ENCODE results near the gene STRADA.

The STRADA gene

DNA sequence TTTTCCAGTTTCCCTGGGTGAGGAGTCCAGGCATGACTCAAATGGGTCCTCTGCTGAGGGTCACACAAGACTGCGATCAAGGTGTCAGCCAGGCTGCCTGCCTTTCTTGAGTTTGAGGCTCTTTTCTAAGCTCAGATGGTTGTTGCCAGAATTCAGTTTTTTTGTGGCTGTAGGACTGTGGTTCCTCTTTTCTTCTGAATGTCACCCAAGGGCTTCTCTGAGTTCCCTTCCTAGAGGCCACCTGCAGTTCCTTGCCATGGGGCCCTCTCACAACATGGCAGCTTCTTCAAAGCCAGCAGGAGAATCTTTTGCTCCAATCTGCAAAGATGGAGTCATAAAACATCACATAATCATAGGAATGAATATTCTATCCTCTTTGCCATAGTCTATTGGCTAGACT, 59.2 kb downstream of the STRADA start:
- no peak for DNase-seq

DNA sequence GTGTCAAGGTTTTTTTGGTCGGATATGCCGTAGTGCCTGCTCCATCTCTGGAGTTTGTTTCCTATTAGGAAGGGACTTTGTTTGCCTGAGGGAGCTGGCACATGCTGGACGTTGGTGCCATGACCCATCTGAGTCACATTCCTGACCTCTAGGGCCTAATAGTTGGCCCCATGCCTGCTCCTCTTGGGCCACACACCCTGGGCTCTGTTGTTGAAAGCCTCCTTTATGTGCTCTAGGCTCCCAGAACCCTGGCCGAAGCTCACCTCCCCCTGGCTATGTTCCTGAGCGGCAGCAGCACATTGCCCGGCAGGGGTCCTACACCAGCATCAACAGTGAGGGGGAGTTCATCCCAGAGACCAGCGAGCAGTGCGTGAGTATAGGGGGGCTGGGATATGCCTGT, 60.1 kb downstream of the STRADA start:
- no peak for DNase-seq

DNA sequence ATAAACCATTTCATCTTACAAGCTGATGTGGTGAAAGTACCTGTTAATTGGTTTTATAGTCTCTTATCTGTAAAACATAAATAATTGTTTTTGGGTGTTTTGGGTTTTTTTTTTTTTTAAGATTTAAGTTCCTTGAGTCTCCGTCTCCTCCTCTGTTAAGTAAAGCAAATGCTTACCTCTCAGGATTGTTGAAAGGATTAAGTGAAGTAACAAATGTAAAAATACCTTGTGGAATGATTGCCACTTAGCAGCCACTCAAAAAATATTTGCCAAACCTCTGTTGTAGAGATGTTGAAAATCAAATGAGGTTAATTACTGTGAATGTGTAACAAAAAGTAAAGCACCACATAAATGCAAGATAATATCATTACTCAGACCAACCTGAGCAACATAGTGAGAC, 60.9 kb downstream of the STRADA start:
- DNase-seq, result no peak

DNA sequence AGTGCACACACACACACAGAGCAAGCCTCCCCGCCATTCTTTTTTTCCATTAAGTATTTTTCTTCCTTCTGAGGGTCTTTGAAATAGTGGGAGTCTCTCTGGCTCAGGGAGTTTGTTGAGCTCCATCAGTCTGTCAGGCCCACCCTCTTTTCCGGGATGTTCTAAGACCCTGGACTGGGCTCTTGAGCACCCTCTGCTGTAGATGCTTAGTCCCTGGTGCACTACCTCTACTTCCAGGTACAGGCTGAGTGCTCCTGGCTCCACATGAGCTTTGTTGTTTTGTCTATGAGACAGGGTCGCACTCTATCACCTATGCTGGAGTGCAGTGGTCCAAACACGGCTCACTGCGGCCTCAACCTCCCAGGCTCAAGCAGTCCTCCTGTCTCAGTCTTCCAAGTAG, 62.4 kb downstream of the STRADA start:
- no peak for DNase-seq

DNA sequence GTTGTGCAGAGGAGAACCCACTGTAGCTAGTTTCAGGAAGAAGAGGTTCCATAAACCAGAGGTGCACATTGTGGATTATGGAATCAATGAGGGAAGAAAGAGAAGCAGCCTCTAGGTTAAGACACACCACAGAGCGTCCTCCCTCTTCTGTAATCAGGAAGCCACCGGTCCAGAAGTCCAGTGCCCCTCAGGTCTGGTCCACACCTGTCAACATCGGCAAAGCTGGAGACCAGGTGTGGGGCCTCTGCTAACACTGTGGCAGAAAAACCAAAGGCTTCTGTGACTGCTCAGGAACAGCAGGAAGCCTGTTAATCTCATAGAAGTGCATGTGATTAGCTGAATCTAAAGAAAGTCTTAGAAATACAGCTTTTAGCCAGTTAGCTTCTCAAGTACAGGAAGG, 65.0 kb downstream of the STRADA start:
- DNase-seq, result no peak

DNA sequence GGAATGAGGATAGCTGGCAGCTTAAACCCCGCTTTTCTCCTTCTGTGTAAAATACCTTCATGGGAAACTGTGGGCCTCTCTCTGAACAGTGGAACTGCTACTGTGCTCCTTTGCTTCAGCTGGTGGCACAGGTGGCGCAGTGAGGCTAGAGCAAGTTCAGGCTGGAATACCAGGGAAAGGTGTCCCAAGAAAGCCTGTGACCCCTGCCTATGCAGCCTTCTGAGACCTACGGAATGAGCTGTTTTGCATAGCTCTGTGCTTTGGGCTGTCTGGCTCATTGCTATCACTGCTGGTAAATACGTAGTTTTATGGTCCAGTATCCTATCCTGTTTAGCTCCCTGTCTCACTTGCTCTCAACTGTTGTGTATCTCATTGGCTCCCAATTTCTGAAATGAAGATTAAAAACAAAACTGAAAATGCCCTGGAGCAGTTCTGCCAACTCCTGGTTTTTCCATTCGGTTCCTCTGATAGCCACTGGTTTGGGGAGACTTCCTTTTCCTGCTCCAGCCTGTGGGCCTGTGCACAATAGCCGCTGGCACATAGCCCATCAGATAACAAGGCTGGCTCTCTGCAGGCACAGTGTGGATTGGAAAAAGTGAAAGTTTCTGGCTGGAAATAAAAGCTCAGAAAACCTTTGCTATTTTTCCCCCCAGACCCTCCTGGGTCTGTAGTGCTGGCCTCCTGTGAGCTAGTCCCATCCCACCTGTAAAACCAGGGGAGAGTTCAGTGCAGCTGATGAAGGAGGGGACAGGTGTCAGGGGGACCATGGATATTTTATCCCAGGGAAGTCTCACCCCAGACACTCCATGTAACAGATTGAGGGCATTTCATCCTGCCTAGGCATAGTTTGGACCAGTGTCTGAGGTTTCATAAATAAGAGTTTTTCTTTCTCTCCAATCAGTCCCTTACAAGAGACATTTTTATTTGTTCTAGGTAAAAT, 65.7 kb downstream of the STRADA start:
- DNase-seq, result no peak

DNA sequence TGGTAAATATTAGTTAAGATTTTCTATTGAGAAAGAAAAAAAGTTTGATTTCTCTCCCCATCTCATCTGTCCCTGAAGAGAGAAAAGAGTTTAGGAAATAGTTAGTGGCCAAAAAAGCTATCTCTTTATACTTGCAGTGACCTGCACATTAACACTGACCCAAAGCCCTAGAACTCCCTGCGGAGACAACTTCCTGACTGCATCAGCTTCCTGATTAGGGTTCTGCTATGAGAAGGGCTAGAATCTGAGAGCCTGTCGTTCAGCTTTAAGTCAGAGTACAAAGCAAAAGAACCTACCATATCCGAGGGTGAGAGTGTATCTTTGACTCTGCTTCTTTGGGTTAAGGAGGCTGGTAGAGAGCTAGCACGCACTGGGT, 66.4 kb downstream of the STRADA start:
- no peak for DNase-seq

DNA sequence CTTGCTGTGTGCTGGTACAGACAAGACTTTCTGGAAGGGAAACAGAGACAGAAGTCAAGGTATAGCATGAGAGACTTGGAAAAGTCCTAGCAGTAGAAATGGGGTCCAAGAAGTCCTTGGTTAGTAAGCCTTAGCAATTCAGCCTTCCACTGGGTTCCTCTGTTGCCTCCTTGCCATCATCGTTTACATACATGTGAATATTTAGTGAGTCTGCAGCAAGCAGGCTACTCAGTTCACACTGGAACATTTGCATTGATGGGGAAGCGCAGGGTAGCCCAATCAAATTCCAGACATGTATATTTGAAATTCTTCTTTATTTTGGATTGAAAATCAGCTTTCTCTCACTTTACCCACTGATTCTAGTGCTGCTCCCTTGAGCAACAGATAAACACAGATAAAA, 68.7 kb downstream of the STRADA start:
- DNase-seq, result no peak

DNA sequence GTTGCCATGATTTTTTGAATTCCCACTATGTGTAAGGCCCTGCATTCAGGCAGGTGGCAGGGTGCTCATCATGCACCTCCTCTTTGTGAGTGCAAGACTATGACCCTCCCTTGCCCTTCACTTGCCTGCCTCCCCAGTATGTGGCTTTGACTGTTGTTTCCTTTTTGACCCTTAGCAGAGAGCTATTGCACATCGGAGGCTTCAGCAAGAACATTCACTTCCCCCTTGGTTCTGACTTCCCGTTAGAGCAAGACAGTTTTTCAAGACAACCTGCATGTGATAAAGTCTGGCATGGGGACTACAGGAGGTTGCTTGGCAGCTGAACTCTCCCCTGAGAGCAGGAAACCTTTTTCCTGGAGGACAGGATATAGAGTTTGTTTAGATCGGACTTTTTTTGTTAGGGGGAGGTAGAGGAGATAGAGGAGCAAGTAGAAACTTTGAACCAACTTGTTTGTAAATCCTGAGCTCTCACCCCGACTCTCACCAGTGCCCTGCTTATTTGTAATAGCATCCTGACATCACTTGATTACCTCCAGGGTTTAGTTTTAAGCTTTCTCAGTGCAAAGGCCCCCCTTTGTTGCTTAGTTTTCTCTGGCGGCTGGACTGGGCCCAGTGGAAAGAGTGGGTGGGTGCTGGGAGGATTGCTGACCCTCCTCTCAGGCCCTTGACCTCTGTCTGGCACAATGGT, 75.9 kb downstream of the STRADA start:
- no peak for DNase-seq

DNA sequence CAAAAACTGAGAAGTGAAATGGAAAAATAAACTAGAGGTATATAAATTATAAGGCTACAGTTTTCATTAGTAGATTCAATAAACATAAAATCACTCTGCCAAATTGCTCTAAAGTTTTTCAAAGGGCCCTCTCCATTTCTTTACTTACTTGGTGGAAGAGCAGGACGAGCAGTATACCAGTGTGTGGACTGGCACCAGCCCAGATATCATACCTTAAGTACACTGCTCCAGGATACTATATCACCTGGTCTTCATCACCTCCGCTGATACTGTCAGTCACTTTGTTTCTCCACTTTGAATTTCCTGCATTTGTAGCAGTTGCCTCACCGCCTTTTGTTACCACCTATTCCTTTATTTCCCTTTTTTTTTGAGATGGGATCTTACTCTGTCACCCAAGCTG, 81.7 kb downstream of the STRADA start:
- no peak for DNase-seq

DNA sequence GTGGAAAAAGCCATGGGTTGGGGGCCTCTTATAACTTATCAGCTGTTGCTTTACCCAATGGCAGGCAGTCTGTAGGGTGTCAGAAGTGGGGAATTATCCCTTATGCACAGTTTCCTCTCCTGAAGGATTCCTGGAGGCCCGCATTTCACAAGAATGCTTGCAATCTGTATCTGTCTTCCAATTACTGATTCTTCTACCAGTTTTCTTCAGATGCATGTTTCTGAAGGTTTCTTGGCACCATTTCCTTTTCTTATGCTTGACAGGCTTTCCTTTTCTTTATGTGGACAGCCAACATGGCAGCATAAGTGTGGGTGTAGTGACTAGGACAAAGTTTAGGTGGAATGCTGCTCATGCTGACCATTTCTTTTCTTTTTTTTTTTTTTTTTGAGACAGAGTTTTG, 83.2 kb downstream of the STRADA start:
- no peak for DNase-seq

DNA sequence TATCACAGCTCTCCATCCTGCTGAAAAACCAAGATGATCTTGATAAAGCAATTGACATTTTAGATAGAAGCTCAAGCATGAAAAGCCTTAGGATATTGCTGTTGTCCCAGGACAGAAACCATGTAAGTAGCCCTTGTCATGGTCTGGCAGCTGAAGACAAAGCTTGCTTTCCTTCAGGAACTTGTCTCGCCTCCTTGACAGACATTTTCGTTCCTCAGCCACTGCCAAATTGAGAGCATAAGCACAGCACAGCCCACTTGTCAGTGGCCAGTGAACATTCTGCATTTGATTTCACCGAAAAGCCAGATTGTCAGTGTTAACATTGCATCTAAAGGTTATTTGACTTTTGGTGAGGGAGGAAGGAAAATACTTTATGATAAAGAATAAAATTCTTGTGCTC, 83.8 kb downstream of the STRADA start:
- DNase-seq, result no peak

DNA sequence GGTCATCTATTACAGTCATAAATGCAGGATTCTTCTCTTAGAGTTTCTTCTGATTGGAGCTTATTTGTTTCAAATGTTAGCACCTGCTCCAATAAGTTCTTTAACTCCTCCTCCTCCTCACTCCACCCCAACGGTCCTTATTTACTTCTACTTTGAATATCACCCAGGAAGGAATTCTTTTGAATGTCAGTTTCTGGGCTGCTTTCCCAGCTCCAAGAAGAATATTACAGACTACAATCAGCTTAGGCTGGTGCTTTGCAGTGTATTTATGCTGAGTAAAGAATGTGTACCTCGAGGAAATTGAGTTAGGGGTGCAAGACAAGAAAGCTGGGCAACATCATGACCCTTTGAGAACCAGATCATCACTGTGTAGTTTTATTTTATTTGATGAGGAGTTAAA, 88.5 kb downstream of the STRADA start:
- DNase-seq, result no peak
